IPS DF 6.9 (cell line): ENCODE measurements around the gene TMX1.

Experiments used
- DNase-seq: peaks from one replicate; pipeline ENCODE4 v3.0.0-alpha.2; 2013; ENCODE audit warnings: low read depth, low spot score
- H3K27ac ChIP-seq: one replicate; pipeline ENCODE4 v1.5.1; 2013; ENCODE audit warnings: low read length, control low read depth
- H3K27me3 ChIP-seq: 2 replicates; pipeline ENCODE4 v1.6.1; 2013; ENCODE audit warnings: mild to moderate bottlenecking, low read length; ENCODE audit not compliant: control insufficient read depth, insufficient read depth
- H3K36me3 ChIP-seq: 2 replicates; pipeline ENCODE4 v1.6.1; 2013; ENCODE audit warnings: low read length; ENCODE audit not compliant: control insufficient read depth, insufficient read depth
- H3K4me1 ChIP-seq: 2 replicates; pipeline ENCODE4 v1.6.1; 2013; ENCODE audit warnings: low read length; ENCODE audit not compliant: control insufficient read depth, insufficient read depth
- H3K4me3 ChIP-seq: 2 replicates; pipeline ENCODE4 v1.5.1; 2013; ENCODE audit warnings: mild to moderate bottlenecking, low read length
- H3K9me3 ChIP-seq: 2 replicates; pipeline ENCODE4 v1.6.1; 2013; ENCODE audit warnings: low read length, inconsistent platforms; ENCODE audit not compliant: control insufficient read depth, insufficient read depth
- WGBS: extraction: QIAGEN DNeasy Blood & Tissue Kit; methylation state at CpG from one replicate; pipeline ENCODE4 v1.1.7; 2013; ENCODE audit warnings: mixed read lengths, missing lambda C conversion rate; ENCODE audit not compliant: insufficient read length, insufficient coverage; 5-methylcytosine and 5-hydroxymethylcytosine counted together

TMX1 gene, protein sequence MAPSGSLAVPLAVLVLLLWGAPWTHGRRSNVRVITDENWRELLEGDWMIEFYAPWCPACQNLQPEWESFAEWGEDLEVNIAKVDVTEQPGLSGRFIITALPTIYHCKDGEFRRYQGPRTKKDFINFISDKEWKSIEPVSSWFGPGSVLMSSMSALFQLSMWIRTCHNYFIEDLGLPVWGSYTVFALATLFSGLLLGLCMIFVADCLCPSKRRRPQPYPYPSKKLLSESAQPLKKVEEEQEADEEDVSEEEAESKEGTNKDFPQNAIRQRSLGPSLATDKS

DNA sequence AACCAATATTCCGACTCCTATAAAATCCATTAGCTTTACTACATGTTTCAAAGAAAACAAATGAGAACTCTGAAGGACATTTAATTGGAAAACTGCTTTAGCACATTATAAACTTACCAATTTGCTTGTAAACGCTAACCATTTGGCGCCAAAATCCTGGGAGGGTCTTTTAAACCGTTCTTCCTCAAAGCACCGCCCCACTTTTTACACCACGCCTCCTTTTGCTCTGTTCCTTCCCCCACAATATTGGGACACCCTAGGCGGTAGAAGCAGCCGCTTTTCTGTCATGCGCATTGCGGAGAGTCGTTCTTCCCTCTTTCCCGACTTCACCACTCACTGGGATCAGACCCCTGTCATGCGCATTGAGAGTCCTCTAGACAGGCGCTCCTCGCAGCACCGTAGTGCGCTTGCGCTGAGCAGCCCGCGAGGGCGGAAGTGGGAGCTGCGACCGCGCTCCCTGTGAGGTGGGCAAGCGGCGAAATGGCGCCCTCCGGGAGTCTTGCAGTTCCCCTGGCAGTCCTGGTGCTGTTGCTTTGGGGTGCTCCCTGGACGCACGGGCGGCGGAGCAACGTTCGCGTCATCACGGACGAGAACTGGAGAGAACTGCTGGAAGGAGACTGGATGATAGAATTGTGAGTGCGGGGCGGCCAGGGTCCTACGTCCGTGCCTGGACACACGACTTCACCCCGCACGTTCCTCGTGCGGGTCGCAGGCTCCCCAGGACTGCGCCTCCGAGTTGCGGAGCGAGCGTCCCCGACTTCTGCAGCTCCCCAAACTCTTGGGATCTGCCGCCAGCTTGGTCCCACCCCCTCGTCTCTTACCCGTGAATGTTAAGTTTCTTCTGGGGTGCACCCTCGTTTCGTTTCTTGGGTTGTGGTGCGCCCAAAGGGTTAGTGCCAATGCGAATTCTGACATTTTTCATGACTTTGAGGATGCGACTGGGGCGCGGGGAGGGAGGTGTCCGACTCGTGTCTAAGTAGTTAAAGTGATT, at the start of gene TMX1:
TMX1 (plus strand) TSS at position 435 of the 991 bp plus-strand sequence; CDS start at position 481, 46 bp downstream.
- WGBS = no CpG with 5 or more reads among the region's 65 CpGs
- H3K4me3 ChIP-seq = peak within 1 kb of the TSS; percentile 54
- H3K36me3 ChIP-seq = no peaks in the 10 kb centered on the region
- peaks cover 1% of the 10 kb centered on the region; the same call in 1 of the 2 replicates for H3K4me1 ChIP-seq
- no peaks in the 10 kb centered on the region for H3K9me3 ChIP-seq
- DNase-seq = peak; percentile 97
- no peak within 1 kb of the TSS for H3K27ac ChIP-seq
- no peaks in the 10 kb centered on the region for H3K27me3 ChIP-seq

DNA sequence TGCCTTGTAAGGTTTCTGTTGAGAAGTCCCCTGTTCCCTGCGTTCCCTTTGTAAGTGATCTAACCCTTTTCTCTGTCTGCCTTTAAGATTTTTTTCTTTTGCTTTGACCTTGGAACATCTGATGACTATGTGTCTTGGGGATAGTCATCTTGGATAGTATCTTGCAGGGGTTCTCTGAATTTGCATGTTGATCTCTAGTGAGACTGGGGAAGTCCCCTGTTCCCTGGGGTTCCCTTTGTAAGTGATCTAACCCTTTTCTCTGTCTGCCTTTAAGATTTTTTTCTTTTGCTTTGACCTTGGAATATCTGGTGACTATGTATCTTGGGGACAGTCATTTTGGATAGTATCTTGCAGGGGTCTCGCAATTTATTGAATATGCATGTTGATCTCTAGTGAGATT, 38.2 kb upstream of the TMX1 start:
- DNase-seq = no peak
- H3K9me3 ChIP-seq = no peaks in the 10 kb centered on the region
- no peaks in the 10 kb centered on the region for H3K27me3 ChIP-seq
- WGBS = no CpG with 5 or more reads among the region's 2 CpGs
- no peak overlapping the region for H3K27ac ChIP-seq
- H3K4me1 ChIP-seq = no peaks in the 10 kb centered on the region
- H3K4me3 ChIP-seq = no peak overlapping the region
- H3K36me3 ChIP-seq = no peaks in the 10 kb centered on the region

DNA sequence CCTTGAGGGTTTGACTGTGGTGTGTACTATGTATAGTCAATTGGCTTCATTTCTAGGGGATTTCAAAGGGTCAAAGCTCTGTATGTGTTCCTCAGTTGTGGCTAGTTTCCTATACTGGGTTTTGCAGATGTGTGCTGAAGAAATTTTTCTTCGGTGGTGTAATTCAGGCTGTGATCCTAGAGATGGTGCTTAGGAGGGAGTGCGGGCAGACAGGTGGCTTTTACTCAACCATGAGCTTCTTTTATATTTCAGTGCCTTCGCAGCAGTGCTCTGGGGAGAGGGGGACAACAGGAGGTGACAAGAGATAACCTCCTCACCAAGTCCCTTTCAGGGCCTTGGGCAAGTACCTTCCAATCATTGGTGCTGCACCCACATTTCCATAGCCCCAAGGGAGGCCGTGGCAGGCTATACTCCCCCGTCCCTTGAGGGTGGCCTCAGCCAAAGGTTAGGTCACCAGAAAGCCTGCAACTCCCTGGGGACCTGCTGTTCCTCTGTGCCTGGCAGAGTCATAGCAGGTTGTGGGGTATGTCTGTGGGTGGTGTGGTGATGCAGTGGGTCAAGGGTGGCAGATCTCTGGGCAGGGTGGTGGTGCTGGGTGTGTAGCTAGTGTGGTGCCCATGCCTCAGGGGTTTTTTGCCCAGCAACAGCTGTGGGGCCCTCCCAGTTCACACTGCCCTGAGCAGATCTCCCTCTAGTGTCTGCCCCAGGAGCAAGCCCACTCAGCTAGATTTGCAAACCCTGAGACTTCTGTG, 37.0 kb upstream of the TMX1 start:
- no CpG with 5 or more reads among the region's 5 CpGs for WGBS
- no peaks in the 10 kb centered on the region for H3K36me3 ChIP-seq
- no peaks in the 10 kb centered on the region for H3K9me3 ChIP-seq
- DNase-seq = no peak
- no peaks in the 10 kb centered on the region for H3K27me3 ChIP-seq
- H3K4me3 ChIP-seq = no peak overlapping the region
- H3K4me1 ChIP-seq = no peaks in the 10 kb centered on the region
- H3K27ac ChIP-seq = no peak overlapping the region

DNA sequence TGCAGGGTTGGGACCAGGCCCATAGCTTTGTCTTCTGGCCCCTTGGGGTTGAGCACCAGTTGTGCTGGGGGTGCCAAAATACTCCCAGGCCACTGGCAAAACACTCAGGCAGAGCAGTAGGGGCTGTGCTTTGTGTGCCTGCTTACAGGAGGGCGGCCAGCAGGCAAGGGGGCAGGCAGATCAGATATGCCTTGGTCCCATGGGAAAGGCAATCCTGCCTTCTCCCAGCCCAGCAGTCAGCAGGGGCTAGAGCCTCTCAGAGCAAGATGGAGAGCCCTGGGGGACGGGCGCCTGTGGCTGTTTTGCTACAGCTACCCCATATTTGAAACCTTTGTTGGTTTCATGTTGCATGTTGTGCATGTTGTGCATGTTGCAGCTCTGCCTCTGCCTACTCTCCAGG, 36.2 kb upstream of the TMX1 start:
- no peak overlapping the region for H3K4me3 ChIP-seq
- no peak for DNase-seq
- no CpG with 5 or more reads among the region's 3 CpGs for WGBS
- H3K9me3 ChIP-seq = no peaks in the 10 kb centered on the region
- no peaks in the 10 kb centered on the region for H3K27me3 ChIP-seq
- H3K36me3 ChIP-seq = no peaks in the 10 kb centered on the region
- no peaks in the 10 kb centered on the region for H3K4me1 ChIP-seq
- no peak overlapping the region for H3K27ac ChIP-seq

DNA sequence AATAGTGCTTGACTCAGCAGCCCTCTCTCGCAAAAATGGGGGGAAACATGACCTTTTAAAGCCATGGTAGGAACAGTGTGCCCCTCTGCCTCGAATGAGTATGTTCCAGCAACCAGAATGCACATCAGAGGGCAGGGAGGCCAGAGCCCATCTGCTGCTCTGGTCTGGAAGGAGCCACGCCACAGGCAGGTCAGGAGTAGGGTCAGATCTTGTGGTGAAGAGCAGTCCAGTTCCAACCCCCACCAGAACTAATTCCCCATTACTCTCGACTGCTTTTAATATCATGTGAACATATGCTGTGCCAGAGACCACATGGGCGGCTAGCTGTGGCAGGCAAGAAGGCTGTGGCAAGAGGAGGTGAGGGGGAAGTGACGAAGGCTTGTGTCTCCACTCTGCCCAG, 34.6 kb upstream of the TMX1 start:
- H3K27me3 ChIP-seq = no peaks in the 10 kb centered on the region
- WGBS = no CpG with 5 or more reads among the region's 6 CpGs
- H3K9me3 ChIP-seq = no peaks in the 10 kb centered on the region
- H3K36me3 ChIP-seq = no peaks in the 10 kb centered on the region
- no peak overlapping the region for H3K27ac ChIP-seq
- no peaks in the 10 kb centered on the region for H3K4me1 ChIP-seq
- no peak for DNase-seq
- H3K4me3 ChIP-seq = no peak overlapping the region

DNA sequence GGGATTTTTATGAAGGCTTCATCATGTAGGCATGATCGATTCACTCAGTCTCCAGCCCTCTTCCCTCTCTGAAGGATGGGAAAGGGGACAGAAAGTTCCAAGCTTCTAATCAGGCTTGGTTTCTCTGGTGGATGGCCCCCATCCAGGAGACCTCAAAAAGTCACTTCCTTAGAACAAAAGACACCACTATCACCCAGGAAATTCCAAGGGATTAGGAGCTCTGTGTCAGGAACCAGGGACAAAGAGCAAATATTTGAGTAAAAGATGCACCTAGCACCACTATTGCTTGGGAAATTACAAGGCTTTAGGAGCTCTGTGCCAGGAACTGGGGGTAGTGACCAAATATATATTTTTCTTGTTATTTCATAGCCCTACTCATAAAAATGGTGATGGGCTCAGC, 33.6 kb upstream of the TMX1 start:
- no peaks in the 10 kb centered on the region for H3K36me3 ChIP-seq
- DNase-seq = no peak
- no CpG with 5 or more reads among the region's 1 CpG for WGBS
- H3K4me3 ChIP-seq = no peak overlapping the region
- H3K27me3 ChIP-seq = no peaks in the 10 kb centered on the region
- H3K27ac ChIP-seq = no peak overlapping the region
- H3K9me3 ChIP-seq = no peaks in the 10 kb centered on the region
- H3K4me1 ChIP-seq = no peaks in the 10 kb centered on the region

DNA sequence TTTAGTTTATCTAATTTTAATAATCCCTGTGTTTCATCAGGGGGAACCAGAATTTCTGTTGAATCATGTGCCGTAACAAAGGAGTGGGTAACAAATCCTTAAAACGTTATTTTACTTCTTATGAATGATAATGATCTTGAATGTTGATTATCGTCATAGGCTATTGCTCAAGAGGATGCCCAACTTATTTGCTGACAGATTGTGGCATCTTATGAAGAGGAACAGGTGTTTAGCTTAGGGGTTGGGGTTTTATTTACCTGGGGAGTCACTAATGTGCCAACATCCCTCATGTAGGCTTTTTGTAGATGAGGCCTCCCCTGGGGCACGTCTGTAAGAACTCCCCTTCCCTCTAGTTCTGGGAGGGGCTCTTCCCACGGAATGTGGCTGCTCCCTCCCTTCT, 32.4 kb upstream of the TMX1 start:
- no peak overlapping the region for H3K4me3 ChIP-seq
- no peaks in the 10 kb centered on the region for H3K27me3 ChIP-seq
- no peaks in the 10 kb centered on the region for H3K36me3 ChIP-seq
- no peak overlapping the region for H3K27ac ChIP-seq
- H3K9me3 ChIP-seq = no peaks in the 10 kb centered on the region
- H3K4me1 ChIP-seq = no peaks in the 10 kb centered on the region
- no peak for DNase-seq
- WGBS = no CpG with 5 or more reads among the region's 5 CpGs

DNA sequence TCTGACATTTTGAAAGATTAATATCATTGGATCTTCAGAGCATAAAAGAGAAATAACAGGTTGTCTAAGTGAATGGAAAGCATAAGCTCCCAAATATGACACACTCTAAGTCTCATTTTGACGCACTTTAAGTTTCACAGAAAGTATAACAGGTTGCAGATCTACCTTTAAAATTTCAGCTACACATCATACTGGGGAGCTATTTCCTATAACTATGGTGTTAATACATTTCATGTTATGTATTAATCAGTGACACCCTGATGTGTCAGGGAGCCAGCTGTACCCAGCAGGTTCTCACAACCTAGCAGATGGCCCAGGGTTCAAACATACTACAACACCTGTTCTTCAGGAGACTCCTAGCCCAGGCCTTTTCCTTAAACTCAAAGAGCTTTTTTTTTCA, 31.1 kb upstream of the TMX1 start:
- no peak for DNase-seq
- no peak overlapping the region for H3K27ac ChIP-seq
- WGBS = no CpG with 5 or more reads among the region's 1 CpG
- no peaks in the 10 kb centered on the region for H3K27me3 ChIP-seq
- no peaks in the 10 kb centered on the region for H3K36me3 ChIP-seq
- no peak overlapping the region for H3K4me3 ChIP-seq
- H3K4me1 ChIP-seq = no peaks in the 10 kb centered on the region
- no peaks in the 10 kb centered on the region for H3K9me3 ChIP-seq

DNA sequence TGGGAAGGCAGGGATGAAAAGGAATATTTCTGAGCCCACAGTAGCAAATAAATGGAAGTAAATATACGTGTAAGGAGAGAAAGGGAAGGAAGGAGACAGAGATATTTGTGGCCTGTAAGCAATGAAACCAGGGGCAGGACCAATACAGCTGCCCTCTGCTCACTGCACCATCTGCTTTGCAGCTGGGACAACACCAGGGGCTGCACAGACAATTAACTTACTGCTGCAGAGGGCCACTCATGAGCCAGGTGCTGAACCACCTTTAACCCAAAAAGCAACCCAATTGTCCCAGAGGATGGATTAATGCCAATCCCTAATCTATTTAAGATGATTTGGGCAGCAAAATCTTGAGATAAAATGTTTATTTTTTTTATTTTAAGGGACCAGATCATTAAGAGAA, 30.6 kb upstream of the TMX1 start:
- Histone ChIP-seq H3K36me3 (no peaks in the 10 kb centered on the region), H3K27ac (no peak overlapping the region), H3K4me1 (no peaks in the 10 kb centered on the region), H3K4me3 (no peak overlapping the region), H3K9me3 (no peaks in the 10 kb centered on the region), H3K27me3 (no peaks in the 10 kb centered on the region)
- WGBS = no CpG with 5 or more reads among the region's 1 CpG
- no peak for DNase-seq

DNA sequence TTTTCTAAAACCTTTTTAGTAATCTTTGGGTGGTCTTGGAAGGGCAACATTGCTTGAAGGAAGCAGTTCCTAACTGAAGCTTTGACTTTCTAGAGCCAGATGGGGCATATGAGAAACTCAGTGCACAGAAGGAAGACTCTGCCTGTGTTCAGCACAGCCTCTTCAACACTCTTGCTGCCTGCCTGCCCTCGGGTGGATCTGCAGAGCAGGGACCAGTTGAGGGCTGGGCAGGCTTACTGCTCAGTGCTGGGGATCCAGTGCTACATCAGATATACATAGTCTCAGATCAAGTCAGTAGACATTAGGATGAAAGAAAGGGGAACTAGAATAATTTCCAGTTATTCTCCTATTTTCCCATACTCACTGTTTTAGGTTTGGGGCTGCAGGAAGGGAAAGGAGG, 29.5 kb upstream of the TMX1 start:
- no peak for DNase-seq
- Histone ChIP-seq H3K27ac (no peak overlapping the region), H3K36me3 (no peaks in the 10 kb centered on the region), H3K27me3 (no peaks in the 10 kb centered on the region), H3K4me1 (no peaks in the 10 kb centered on the region), H3K9me3 (no peaks in the 10 kb centered on the region), H3K4me3 (no peak overlapping the region)
- no CpG with 5 or more reads among the region's 1 CpG for WGBS
